IMR-90 (cell line): Measurements from ENCODE around the gene CCNYL1. TPM values are rescaled to one million over a fixed set of nuclear protein-coding genes. Genes with fewer than 3 reads are reported as not detected.

Experiments
- ATAC-seq: fragments of 200-7000 bp; cut with Tn5 transposase; 2 replicates; pipeline ENCODE4 v1.9.1; 2020; ENCODE audit warnings: low read depth, mild to moderate bottlenecking, moderate library complexity
- BruUV-seq: library from RNA; stranded (reverse); fragments of 400-500 nt; replicated peaks from 2 replicates; lab custom pipeline; 2021; lab: Mats Ljungman, UMichigan
- CTCF ChIA-PET: fragments of 300-600 bp; formaldehyde crosslinking; extraction: SDS; loops from one replicate; lab custom pipeline; 2021; ENCODE audit warnings: antibody characterized with exemption; lab: Yijun Ruan, JAX
- POLR2A ChIA-PET: fragments of 300-600 bp; sonication (Branson Sonifier 250); formaldehyde crosslinking; loops from one replicate; lab custom pipeline; 2022; ENCODE audit warnings: antibody characterized with exemption; ENCODE audit not compliant: unreplicated experiment; lab: Charles Lee
- DNase-seq: peaks from one replicate; pipeline ENCODE4 v3.0.0; 2013
- H2AFZ ChIP-seq: replicated peaks from 2 replicates; pipeline ENCODE3; 2013; ENCODE audit warnings: low read length, mild to moderate bottlenecking; ENCODE audit not compliant: poor library complexity
- H2AK5ac ChIP-seq: 2 replicates; pipeline ENCODE4 v1.6.1; 2013; ENCODE audit warnings: low read depth, low read length, inconsistent platforms
- H2AK9ac ChIP-seq: replicated peaks from 2 replicates; pipeline ENCODE3; 2013; ENCODE audit warnings: mild to moderate bottlenecking, low read depth, low read length, moderate library complexity; ENCODE audit not compliant: poor library complexity
- H2BK120ac ChIP-seq: 2 replicates; pipeline ENCODE4 v1.6.1; 2013; ENCODE audit warnings: low read depth, low read length, inconsistent platforms
- H2BK15ac ChIP-seq: 3 replicates; pipeline ENCODE4 v1.6.1; 2013; ENCODE audit warnings: low read depth, low read length, inconsistent platforms
- H2BK20ac ChIP-seq: 2 replicates; pipeline ENCODE4 v1.6.1; 2013; ENCODE audit warnings: low read depth, mild to moderate bottlenecking, inconsistent platforms, low read length, moderate library complexity
- H2BK5ac ChIP-seq: 2 replicates; pipeline ENCODE4 v1.6.1; 2013; ENCODE audit warnings: mild to moderate bottlenecking, low read depth, low read length, inconsistent platforms; ENCODE audit not compliant: poor library complexity, severe bottlenecking
- H3K14ac ChIP-seq: replicated peaks from 2 replicates; pipeline ENCODE4 v1.6.1; 2013; ENCODE audit warnings: low read depth, low read length, inconsistent platforms
- H3K18ac ChIP-seq: 2 replicates; pipeline ENCODE4 v1.6.1; 2013; ENCODE audit warnings: low read depth, low read length, control low read depth
- H3K23ac ChIP-seq: 2 replicates; pipeline ENCODE4 v1.6.1; 2013; ENCODE audit warnings: low read depth, low read length, inconsistent platforms
- H3K27ac ChIP-seq: 2 replicates; pipeline ENCODE4 v1.5.1; 2013; ENCODE audit warnings: mild to moderate bottlenecking, control low read depth, low read length; ENCODE audit not compliant: insufficient read depth
- H3K27me3 ChIP-seq: 2 replicates; pipeline ENCODE4 v1.6.1; 2013; ENCODE audit warnings: low read length; ENCODE audit not compliant: control insufficient read depth, insufficient read depth
- H3K36me3 ChIP-seq: 2 replicates; pipeline ENCODE4 v1.6.1; 2013; ENCODE audit warnings: low read length, mixed read lengths; ENCODE audit not compliant: control insufficient read depth, insufficient read depth
- H3K4ac ChIP-seq: 2 replicates; pipeline ENCODE4 v1.6.1; 2013; ENCODE audit warnings: low read depth, low read length, inconsistent platforms
- H3K4me1 ChIP-seq: 2 replicates; pipeline ENCODE4 v1.6.1; 2013; ENCODE audit warnings: low read length, mixed read lengths; ENCODE audit not compliant: control insufficient read depth, insufficient read depth
- H3K4me2 ChIP-seq: 2 replicates; pipeline ENCODE4 v1.6.1; 2013; ENCODE audit warnings: low read depth, mild to moderate bottlenecking, control low read depth, low read length, moderate library complexity
- H3K4me3 ChIP-seq: 2 replicates; pipeline ENCODE4 v1.5.1; 2013; ENCODE audit warnings: low read depth, mild to moderate bottlenecking, control low read depth, low read length, moderate library complexity; ENCODE audit not compliant: insufficient read depth
- H3K56ac ChIP-seq: 2 replicates; pipeline ENCODE4 v1.6.1; 2013; ENCODE audit warnings: low read length, inconsistent platforms; ENCODE audit not compliant: insufficient read depth; ENCODE audit errors: extremely low read depth
- H3K79me1 ChIP-seq, 2 experiments: 2 replicates each; pipeline ENCODE4 v1.6.1; 2013; ENCODE audit warnings: low read length in 2 of 2, inconsistent platforms in 1 of 2, low read depth in 1 of 2
- H3K9ac ChIP-seq: 2 replicates; pipeline ENCODE4 v1.6.1; 2013; ENCODE audit warnings: low read depth, low read length, control low read depth
- H3K9me1 ChIP-seq: 2 replicates; pipeline ENCODE4 v1.6.1; 2013; ENCODE audit warnings: low read length, inconsistent platforms; ENCODE audit not compliant: insufficient read depth
- H3K9me3 ChIP-seq: 2 replicates; pipeline ENCODE4 v1.6.1; 2013; ENCODE audit warnings: low read length; ENCODE audit not compliant: control insufficient read depth, insufficient read depth
- H4K20me1 ChIP-seq: 2 replicates; pipeline ENCODE4 v1.6.1; 2013; ENCODE audit warnings: low read length, inconsistent platforms; ENCODE audit not compliant: insufficient read depth
- H4K5ac ChIP-seq: 2 replicates; pipeline ENCODE4 v1.6.1; 2013; ENCODE audit warnings: mild to moderate bottlenecking, low read depth, low read length, control low read depth
- H4K8ac ChIP-seq, 2 experiments: 2 replicates each; pipeline ENCODE4 v1.6.1; 2013; ENCODE audit warnings: low read depth in 2 of 2, low read length in 2 of 2, control low read depth in 1 of 2, inconsistent platforms in 1 of 2
- H4K91ac ChIP-seq: 2 replicates; pipeline ENCODE4 v1.6.1; 2013; ENCODE audit warnings: low read depth, low read length, inconsistent platforms; ENCODE audit not compliant: insufficient read depth
- BHLHE40 ChIP-seq: fragments of 150-350 bp; IDR thresholded peaks from 2 replicates; pipeline ENCODE4 v1.6.1; 2016; ENCODE audit warnings: mild to moderate bottlenecking, low read depth, low read length
- FOS ChIP-seq: fragments of 150-350 bp; IDR thresholded peaks from 2 replicates; pipeline ENCODE4 v1.6.1; 2016; ENCODE audit warnings: low read depth, low read length
- SMC3 ChIP-seq: fragments of 150-350 bp; IDR thresholded peaks from 2 replicates; pipeline ENCODE4 v1.6.1; 2016; ENCODE audit warnings: low read depth, mild to moderate bottlenecking, antibody characterized with exemption, low read length, moderate library complexity
- WGBS, 2 experiments: methylation state at CpG; one replicate each; pipeline versions ENCODE4 v1.1.5 to v1.1.7; 2013; ENCODE audit warnings: missing lambda C conversion rate in 2 of 2; ENCODE audit not compliant: insufficient read length in 1 of 2; ENCODE audit errors: extremely low coverage in 2 of 2; 5-methylcytosine and 5-hydroxymethylcytosine counted together
- dilution Hi-C: fragments of 300-500 bp; cut with HindIII; formaldehyde crosslinking; loops from one replicate; pipeline ENCODE4 v1.14.3; 2018; ENCODE audit warnings: low sequenced_read_pairs; ENCODE audit not compliant: unreplicated experiment
- in situ Hi-C: fragments of 300-500 bp; cut with MboI; formaldehyde crosslinking; loops from 3 replicates; pipeline ENCODE4 v1.14.3; 2019; ENCODE audit warnings: low sequenced_read_pairs, inconsistent platforms, mixed read lengths
- intact Hi-C: fragments of 100-400 bp; cut with micrococcal nuclease; formaldehyde crosslinking; loops from 2 replicates; pipeline ENCODE4 v1.10.0; 2022
- polyA plus RNA-seq, 3 experiments: library from polyadenylated mRNA; depleted of rRNA; stranded (reverse); fragments of >200 nt; gene quantifications; 2 replicates each; pipeline ENCODE4 v1.2.3, GENCODE V29; 2012; ENCODE audit warnings: low replicate concordance in 1 of 3
- total RNA-seq: library from RNA; depleted of rRNA; stranded (reverse); fragments of >200 nt; gene quantifications from 2 replicates; pipeline ENCODE4 v1.2.3, GENCODE V29; 2012
- TF ChIP-seq, protein P1 (sequence below): conservative IDR thresholded peaks from 2 replicates; pipeline ENCODE4 v1.5.1; 2012; ENCODE audit warnings: mild to moderate bottlenecking, low read depth, low read length, improper control_type of control experiment

CCNYL1 gene
- total and polyA plus RNA-seq, 2 of the 4 experiments (the other 2 are of a cell fraction) = 5.4 to 7.3 TPM

DNA sequence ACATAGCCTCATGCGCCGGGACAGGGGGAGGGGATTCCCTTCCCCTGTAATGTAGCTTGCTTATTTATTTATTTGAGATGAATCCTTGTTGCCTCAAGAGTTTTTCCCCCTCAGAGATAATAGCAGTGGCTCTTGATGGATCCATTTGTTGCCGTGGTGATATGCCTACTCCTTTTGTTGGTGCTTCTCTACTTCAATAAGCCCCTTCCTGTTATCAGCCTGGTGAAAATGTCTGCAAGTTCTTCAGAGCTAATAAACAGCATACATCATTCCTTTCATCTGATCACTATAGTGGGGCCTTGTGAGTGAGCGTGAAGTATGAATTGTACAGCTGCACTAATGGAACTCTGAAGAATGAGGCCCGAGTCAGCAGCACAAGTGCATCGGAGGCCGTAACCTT, 38.9 kb downstream of the CCNYL1 start:
- H2AK9ac ChIP-seq = no peak overlapping the region
- H3K14ac ChIP-seq = no peak overlapping the region
- H2AFZ ChIP-seq = no peak overlapping the region
- ChIA-PET POLR2A (no interaction called here), CTCF (interaction anchor here (1.0 to 2.8 kb wide), 3 partner anchors 290 to 985 kb away, joined by 3 to 20 read pairs (median 4); partner anchors contain the start of gene FASTKD2)
- TF ChIP-seq, protein P1, sequence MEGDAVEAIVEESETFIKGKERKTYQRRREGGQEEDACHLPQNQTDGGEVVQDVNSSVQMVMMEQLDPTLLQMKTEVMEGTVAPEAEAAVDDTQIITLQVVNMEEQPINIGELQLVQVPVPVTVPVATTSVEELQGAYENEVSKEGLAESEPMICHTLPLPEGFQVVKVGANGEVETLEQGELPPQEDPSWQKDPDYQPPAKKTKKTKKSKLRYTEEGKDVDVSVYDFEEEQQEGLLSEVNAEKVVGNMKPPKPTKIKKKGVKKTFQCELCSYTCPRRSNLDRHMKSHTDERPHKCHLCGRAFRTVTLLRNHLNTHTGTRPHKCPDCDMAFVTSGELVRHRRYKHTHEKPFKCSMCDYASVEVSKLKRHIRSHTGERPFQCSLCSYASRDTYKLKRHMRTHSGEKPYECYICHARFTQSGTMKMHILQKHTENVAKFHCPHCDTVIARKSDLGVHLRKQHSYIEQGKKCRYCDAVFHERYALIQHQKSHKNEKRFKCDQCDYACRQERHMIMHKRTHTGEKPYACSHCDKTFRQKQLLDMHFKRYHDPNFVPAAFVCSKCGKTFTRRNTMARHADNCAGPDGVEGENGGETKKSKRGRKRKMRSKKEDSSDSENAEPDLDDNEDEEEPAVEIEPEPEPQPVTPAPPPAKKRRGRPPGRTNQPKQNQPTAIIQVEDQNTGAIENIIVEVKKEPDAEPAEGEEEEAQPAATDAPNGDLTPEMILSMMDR = no peak
- no peak for TF ChIP-seq SMC3
- TF ChIP-seq FOS = no peak
- no peak for TF ChIP-seq BHLHE40
- peaks cover 8% of the 10 kb centered on the region; the same call in 1 of the 2 replicates for H4K20me1 ChIP-seq
- 14% methylated on average over 1 of the region's 7 CpGs; no CpG with 5 or more reads in 1 of the 2 experiments for WGBS, 2 experiments
- BruUV-seq = no TSS peak
- no peak overlapping the region for H2BK15ac ChIP-seq
- peaks cover 8% of the 10 kb centered on the region for H3K9me1 ChIP-seq
- dilution Hi-C loops (no loop called here), intact Hi-C loops (no loop called here), in situ Hi-C loops (no loop called here)
- H2BK20ac ChIP-seq = no peak overlapping the region
- no peak overlapping the region for H4K91ac ChIP-seq
- H3K36me3 ChIP-seq = no peaks in the 10 kb centered on the region; the same call in none of the 2 replicates
- H3K4me1 ChIP-seq = peaks cover 12% of the 10 kb centered on the region
- H2AK5ac ChIP-seq = no peak overlapping the region
- no peaks in the 10 kb centered on the region for H3K27me3 ChIP-seq
- H3K4me3 ChIP-seq = no peak overlapping the region
- H3K9me3 ChIP-seq = no peaks in the 10 kb centered on the region
- H3K18ac ChIP-seq = no peak overlapping the region
- peaks cover 0 to 7% of the 10 kb centered on the region in 2 experiments; a peak in 2 of 4 replicates for H3K79me1 ChIP-seq
- no peak overlapping the region for H3K27ac ChIP-seq
- H3K4me2 ChIP-seq = no peak overlapping the region
- H3K9ac ChIP-seq = no peak overlapping the region
- H2BK120ac ChIP-seq = no peak overlapping the region
- H3K4ac ChIP-seq = no peak overlapping the region
- H3K23ac ChIP-seq = no peak overlapping the region
- no peak overlapping the region for H3K56ac ChIP-seq
- DNase-seq = no peak
- H2BK5ac ChIP-seq = no peak overlapping the region
- no peak for ATAC-seq
- no peak overlapping the region for H4K8ac ChIP-seq
- no peak overlapping the region for H4K5ac ChIP-seq
